IPS-11a (cell line): ENCODE results near the gene DUSP16.
A peak's percentile ranks its signal among the peaks of the same experiment; 100 is the strongest.
"Not testable (repeated sequence)": the region's sequence is repeated elsewhere in the genome, so short reads cannot be mapped to it uniquely, and the experiment has no call there.

Source experiments
- H3K4me3 ChIP-seq: one replicate; pipeline ENCODE4 v1.5.1; 2013; ENCODE audit warnings: low read depth, low read length, control low read depth

Gene DUSP16, protein sequence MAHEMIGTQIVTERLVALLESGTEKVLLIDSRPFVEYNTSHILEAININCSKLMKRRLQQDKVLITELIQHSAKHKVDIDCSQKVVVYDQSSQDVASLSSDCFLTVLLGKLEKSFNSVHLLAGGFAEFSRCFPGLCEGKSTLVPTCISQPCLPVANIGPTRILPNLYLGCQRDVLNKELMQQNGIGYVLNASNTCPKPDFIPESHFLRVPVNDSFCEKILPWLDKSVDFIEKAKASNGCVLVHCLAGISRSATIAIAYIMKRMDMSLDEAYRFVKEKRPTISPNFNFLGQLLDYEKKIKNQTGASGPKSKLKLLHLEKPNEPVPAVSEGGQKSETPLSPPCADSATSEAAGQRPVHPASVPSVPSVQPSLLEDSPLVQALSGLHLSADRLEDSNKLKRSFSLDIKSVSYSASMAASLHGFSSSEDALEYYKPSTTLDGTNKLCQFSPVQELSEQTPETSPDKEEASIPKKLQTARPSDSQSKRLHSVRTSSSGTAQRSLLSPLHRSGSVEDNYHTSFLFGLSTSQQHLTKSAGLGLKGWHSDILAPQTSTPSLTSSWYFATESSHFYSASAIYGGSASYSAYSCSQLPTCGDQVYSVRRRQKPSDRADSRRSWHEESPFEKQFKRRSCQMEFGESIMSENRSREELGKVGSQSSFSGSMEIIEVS

DNA sequence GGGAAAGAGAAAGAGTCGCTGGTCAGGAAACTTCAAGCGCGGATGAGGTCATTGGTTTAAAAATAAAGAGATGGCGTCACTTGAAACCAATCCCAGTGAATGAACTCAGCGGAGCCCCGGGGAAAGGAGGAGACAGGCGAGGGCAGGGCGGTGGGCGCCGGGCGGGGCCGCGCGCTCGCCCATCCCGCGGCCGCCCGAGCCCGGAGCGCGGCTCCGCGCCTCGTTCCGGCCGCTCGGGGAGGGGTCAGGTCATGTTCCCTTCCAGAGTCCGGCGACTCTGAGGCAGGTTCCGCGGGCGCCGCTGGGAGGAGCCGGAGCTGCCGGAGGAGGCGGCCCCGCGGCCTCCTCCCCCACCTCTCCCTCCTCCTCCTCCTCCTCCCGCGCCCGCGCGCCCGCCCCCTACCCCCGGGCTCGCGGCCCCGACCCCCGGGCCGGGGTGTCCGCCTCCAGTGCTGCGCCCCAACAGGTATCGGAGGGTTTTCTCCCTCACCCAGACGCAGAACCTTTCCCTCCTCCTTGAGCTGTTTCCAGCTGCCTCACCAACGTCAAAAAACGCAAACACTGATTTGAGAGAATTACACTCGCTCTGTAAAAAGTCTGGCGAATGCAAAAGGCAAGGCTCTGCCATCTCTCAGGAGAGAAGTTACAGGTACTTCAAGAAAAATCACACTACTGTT is at the start of gene DUSP16:
TSS of gene DUSP16 (minus strand) at position 279 of the 677 bp plus-strand sequence. CDS start 41,765 bp downstream, outside the sequence.
- peak within 1 kb of the TSS; percentile 87 for H3K4me3 ChIP-seq

- H3K4me3 ChIP-seq, result peak overlapping the region; percentile 81
Measured at GRCh38 chr12:12612358-12612757, 49.7 kb upstream of the DUSP16 start.

DNA sequence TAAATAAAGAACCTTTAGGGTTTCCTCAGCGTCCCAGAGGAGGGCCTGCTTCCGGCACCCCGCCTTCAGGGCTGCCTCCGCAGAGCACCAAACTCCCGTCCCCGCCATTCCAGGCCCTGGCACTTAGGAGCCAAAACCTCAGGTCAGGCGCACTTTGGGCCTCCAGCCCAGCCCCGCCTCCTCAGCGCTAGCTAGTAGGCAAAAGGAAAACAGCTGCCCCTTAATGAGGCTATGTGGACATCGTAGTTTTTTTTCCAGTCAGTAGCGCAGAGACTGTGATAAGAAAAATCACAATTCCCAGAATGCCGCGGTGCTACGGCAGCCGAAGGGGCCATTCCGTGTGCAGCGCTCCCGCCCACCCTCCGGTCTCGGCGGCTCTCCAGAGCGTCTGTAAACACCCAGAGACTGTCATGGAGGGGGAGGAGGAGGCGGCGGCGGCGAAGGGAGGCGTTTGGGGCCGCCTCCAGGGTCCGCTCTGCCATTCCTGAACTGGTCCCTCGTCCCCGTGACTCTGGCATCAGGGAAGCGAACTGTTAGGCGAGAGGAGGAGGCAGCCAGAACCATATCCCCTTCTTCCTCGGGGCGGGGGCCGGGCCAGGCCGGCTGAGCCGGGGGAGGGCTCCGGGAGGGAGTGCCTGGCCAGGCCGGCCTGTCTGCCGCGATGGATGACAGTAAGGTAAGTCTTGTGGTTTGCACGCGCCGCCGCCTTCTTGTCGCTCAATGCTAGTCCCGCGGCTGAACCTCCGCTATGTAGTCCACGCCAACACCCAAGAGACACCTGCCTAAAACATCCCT is 49.0 kb upstream of the DUSP16 start, which contains the start of gene CREBL2:
TSS of gene CREBL2 (plus strand) at position 365 of the 795 bp plus-strand sequence. CDS start at position 662, 297 bp downstream.
- peak within 1 kb of the TSS; percentile 81 for H3K4me3 ChIP-seq

GRCh38 chr12:12610711-12611110 is 48.0 kb upstream of the DUSP16 start:
- no peak overlapping the region for H3K4me3 ChIP-seq

- H3K4me3 ChIP-seq, result no peak overlapping the region
Measured at GRCh38 chr12:12609692-12610091, 47.0 kb upstream of the DUSP16 start.

DNA sequence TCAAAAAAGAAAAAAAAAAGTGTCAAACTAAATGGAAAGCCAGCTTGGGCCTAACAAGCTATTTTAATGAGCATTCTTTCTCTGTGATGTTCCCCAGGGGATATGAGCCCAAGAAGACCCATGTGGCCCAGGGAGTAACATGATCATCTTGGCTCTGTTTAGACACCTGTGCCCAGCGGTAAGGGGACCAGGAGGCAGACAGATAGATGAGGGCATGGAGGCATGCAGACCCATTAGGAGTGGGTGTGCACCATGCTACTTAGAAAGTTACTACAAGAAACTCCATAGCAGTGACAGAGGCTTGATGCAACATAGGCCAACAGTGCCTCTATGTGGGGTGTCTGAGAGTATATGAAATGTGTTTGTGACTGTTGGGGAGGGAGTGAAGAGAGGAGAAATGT is 45.9 kb upstream of the DUSP16 start:
- no peak overlapping the region for H3K4me3 ChIP-seq

DNA sequence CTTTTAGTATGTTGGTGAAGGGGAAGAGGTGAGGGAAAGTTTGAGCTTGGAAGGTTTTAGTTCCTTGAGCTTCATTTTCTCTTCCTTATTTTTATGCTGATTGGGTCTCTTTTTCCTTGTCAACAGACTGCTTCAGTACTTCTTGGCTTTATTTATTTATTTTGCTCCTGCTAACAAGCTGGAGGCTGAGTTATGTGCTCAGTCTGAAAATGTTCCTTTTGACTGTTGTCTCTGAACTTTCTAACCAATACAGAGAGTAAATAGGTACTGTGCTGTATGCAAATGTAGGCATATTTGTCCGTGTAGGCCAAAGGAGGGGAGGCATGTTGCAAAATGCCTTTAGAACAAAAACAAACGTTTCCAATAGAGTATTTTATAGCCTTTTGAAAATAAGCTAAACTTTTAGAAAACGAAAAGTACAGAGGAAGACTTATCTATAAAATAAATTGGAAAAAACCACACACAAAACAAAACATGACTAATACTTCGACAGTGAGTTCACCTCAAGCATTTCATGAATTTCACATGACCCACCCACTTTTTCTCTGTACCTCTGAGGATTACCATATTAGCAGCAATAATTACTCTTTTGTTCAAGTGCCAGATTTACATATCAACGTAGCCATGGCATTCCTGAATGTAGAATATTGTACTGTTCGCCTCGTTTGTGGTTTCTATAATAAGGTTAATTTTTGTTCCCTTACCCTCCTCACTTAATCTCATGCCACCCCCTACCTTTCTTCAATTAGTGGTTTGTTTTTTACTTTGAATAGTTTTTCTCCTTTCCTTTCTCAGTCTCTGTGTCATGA is 44.3 kb upstream of the DUSP16 start:
- no peak overlapping the region for H3K4me3 ChIP-seq

GRCh38 chr12:12604740-12605139 is 42.1 kb upstream of the DUSP16 start:
- H3K4me3 ChIP-seq, result no peak overlapping the region

- no peak overlapping the region for H3K4me3 ChIP-seq
Measured at GRCh38 chr12:12600659-12601058, 38.0 kb upstream of the DUSP16 start.

DNA sequence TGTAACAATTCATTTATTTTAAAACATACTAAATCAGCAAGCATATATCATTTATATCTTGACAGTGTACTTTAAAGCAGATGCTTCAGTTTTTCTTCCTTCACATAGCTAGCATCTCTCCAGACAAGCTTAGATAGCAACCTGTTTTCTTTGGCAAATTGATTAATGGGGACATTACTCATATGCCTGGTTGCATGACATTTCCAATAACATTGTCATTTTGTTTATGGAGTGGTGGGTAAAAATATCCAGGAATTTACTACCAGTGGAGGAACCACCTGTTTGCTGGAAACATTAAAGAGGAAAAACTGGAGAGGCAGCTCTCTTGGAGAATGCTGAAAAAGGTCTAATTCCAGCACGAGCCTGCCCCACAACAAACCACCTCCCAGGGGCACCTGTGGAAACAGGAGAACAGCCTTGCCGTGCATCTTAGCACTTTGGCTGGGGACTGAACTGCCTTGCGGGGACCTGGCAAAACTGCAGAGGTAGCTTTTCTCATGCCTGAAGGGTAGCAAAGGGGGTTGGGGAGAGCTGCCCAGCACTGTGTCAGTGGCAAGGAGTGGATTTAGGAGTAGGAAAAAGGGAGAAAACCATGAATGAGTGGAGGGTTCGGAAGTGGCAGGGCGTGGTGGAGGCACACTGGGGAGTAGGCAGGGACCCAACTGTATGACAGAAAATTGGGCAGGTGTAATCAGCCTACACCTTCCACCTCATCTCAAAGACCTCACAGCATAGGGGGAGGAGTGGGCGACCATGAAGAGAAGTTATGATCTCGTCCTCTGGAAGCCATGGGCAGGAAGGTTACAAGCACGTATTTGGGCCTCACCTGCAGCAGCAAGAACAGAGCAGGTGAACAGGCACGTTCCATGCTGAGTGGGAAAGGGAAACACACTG is 37.3 kb upstream of the DUSP16 start:
- H3K4me3 ChIP-seq, result no peak overlapping the region

GRCh38 chr12:12598864-12599263 is 36.2 kb upstream of the DUSP16 start:
- H3K4me3 ChIP-seq, result no peak overlapping the region

DNA sequence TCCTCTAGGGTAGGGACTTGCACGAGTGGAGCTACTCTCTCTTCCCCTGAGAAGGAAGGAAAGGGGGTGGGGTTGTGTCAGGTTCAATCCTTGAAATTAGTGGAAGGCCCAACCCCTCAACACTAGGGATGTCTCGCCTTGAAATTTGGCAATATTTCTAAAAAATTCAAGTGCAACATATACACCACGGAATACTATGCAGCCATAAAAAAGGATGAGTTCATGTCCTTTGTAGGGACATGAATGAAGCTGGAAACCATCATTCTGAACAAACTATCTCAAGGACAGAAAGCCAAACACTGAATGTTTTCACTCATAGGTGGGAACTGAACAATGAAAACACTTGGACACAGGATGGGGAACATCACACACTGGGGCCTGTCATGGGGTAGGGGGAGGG is 33.9 kb upstream of the DUSP16 start:
- not testable (repeated sequence) for H3K4me3 ChIP-seq

GRCh38 chr12:12595929-12596328 is 33.3 kb upstream of the DUSP16 start:
- not testable (repeated sequence) for H3K4me3 ChIP-seq

GRCh38 chr12:12592930-12593329 is 30.3 kb upstream of the DUSP16 start:
- H3K4me3 ChIP-seq, result no peak overlapping the region

DNA sequence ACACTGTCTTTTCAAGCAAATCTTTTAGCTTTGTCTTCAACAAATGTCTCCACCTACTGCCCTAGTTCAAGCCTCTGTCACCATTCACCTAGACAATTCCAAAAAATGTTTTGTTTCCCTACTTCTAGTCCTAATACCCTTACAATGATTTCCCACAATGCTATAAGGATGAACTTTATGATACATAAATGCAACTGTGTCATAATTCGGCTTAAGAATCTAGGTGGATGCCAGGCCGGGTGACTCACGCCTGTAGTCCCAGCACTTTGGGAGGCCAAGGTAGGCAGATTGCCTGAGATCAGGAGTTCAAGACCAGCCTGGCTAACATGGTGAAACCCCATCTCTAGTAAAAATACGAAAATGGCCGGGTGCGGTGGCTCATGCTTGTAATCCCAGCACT is 28.3 kb upstream of the DUSP16 start:
- H3K4me3 ChIP-seq, result no peak overlapping the region

DNA sequence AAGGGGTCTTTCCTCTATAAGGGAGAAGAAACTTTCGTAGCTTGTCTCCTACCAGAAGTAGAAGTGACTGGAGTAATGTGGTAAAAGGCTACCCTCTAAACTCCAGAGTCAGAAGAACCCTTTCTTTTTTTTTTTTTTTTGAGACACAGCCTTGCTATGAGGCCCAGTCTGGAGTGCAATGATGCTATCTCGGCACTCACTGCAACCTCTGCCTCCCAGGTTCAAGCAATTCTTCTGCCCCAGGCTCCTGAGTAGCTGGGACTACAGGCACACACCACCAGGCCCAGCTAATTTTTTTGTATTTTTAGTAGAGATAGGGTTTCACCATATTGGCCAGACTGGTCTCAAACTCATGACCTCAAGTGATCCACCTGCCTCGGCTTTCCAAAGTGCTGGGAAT is 25.8 kb upstream of the DUSP16 start:
- H3K4me3 ChIP-seq, result not testable (repeated sequence)

GRCh38 chr12:12587878-12588277 is 25.2 kb upstream of the DUSP16 start:
- H3K4me3 ChIP-seq, result no peak overlapping the region

GRCh38 chr12:12586879-12587675 is 24.4 kb upstream of the DUSP16 start:
- no peak overlapping the region for H3K4me3 ChIP-seq
